Retinal pigment epithelial cell (primary cell): ENCODE data around the gene TSPAN5.
A peak's percentile ranks its signal among the peaks of the same experiment; 100 is the strongest.

ENCODE experiments used
- DNase-seq: peaks from one replicate; pipeline ENCODE4 v3.0.0-alpha.2; 2010; ENCODE audit warnings: low read depth
- H3K4me3 ChIP-seq: 2 replicates; pipeline ENCODE4 v1.5.1; 2011; ENCODE audit warnings: mild to moderate bottlenecking, low read length, control low read depth, moderate library complexity
- TF ChIP-seq, protein P1 (sequence below): conservative IDR thresholded peaks from 2 replicates; pipeline ENCODE4 v1.5.1; 2011; ENCODE audit warnings: low read depth, low read length, control low read depth, inconsistent platforms

The TSPAN5 gene

DNA sequence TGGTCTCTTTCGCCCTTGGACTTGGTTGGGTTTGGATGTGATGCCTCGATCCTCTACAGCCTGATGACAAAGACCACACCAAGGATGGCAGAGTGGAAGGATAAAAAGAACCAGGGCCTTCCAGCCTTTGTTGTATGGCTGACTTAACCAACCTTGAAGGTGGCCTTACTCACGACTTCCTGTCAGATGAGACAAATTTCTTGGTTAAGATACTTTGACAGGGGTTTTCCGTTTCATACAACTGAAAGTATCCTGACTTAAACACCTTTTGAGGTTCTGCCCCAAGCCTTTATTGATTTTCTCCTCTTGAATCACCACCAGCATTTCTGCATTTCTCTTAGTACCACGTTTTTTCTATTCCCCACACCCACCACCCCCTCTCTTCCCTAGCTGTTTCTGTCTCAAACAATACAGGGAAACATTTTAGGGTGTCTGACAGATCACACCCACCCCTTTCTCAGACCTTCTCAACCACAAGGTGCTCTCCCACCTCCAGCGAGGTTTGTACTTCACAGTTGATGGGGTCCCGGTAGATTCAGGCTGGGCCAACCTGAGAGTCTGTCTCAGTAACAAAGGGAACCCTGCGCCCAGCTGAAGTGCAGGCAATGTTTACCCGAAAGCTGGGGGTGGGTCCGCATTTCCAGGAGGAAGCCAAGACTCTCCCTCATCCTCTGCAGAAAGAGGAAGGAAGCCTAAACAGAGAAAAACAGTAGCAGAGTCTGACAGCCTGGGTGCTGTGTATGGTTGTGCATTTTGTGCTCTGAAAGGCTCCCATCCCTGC lies 5.0 kb upstream of the TSPAN5 start:
- H3K4me3 ChIP-seq = no peak overlapping the region
- TF ChIP-seq, protein P1, sequence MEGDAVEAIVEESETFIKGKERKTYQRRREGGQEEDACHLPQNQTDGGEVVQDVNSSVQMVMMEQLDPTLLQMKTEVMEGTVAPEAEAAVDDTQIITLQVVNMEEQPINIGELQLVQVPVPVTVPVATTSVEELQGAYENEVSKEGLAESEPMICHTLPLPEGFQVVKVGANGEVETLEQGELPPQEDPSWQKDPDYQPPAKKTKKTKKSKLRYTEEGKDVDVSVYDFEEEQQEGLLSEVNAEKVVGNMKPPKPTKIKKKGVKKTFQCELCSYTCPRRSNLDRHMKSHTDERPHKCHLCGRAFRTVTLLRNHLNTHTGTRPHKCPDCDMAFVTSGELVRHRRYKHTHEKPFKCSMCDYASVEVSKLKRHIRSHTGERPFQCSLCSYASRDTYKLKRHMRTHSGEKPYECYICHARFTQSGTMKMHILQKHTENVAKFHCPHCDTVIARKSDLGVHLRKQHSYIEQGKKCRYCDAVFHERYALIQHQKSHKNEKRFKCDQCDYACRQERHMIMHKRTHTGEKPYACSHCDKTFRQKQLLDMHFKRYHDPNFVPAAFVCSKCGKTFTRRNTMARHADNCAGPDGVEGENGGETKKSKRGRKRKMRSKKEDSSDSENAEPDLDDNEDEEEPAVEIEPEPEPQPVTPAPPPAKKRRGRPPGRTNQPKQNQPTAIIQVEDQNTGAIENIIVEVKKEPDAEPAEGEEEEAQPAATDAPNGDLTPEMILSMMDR = no peak
- DNase-seq = no peak

DNA sequence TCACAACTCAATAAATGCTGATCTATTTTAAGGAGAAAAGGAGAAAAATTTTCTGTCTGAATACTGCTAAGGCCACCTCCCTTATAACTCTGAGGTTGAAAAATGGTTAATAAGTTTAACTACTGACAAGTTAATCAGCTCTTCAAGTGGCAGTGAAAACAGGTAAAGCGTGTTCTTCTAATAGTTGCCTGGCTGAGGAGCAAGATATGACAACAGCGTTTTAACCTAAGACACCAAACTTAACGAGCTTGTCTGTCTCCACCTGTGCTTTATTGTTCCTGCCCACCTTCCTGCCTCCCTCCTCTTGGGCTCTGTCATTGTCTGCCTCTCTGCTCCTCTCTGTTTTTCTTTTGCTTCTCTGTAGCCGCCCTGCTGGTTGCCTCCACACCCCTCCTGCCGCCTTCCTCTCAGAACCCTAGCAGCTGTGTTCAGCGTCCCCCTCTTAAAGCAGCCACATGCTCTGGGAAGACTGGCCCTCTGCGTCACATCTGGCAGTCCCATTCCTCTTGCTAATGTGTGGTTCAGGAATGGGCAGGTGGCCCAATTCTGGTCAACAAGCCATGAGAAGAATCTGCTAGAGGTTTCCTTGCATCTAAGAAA lies 4.3 kb upstream of the TSPAN5 start:
- DNase-seq = no peak
- no peak overlapping the region for H3K4me3 ChIP-seq
- TF ChIP-seq, protein P1 = no peak

DNA sequence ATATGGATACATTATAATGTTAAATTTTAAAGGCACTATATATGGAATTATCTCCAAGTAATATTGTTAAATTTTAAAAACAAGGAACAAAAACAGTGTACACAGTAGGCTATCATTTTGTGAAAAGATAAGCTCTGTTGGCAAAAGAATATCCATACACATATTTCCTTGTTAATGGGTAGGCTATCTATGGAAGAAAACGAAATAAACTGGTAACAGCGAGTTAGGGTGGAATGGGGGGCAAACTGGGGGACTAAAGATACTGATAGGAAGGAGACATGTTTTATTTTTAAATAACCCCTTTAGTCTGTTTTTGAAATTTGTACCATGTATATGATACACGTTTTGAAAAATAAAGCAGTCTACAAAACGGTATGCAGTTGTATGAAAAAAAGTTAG lies 3.6 kb upstream of the TSPAN5 start:
- TF ChIP-seq, protein P1 = no peak
- H3K4me3 ChIP-seq = no peak overlapping the region
- no peak for DNase-seq

DNA sequence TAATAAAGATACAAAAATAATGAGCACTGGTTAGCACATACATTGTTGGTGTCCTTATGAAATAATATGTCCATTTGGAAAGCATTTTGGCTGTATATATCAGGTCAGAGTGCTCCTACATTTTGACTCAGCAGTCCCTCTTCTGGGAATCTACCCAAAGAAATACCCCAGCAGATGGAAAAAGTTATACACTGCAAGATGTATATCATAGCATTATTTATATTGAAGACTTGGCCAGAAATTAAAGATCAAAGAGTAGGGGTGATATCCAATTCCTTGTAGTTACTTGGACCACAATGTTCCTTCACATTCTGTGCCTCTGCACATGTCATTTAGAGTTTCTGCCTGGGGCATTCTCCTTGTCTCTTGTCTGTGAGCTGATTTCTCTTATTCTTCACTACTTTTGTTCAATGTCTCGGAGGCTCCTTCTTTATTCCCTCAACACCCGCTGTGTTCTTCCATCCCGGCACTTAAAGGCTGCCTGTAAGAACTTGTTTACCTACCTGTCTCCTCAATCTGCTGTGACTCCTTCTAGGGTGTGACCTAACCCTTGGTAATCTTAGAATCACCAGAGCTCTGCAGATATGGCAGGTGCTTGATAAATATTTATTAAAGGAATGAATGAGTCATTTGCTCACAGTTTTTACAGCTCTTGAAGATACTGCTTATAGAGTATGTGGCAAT lies 3.1 kb upstream of the TSPAN5 start:
- H3K4me3 ChIP-seq = no peak overlapping the region
- no peak for DNase-seq
- TF ChIP-seq, protein P1 = no peak

DNA sequence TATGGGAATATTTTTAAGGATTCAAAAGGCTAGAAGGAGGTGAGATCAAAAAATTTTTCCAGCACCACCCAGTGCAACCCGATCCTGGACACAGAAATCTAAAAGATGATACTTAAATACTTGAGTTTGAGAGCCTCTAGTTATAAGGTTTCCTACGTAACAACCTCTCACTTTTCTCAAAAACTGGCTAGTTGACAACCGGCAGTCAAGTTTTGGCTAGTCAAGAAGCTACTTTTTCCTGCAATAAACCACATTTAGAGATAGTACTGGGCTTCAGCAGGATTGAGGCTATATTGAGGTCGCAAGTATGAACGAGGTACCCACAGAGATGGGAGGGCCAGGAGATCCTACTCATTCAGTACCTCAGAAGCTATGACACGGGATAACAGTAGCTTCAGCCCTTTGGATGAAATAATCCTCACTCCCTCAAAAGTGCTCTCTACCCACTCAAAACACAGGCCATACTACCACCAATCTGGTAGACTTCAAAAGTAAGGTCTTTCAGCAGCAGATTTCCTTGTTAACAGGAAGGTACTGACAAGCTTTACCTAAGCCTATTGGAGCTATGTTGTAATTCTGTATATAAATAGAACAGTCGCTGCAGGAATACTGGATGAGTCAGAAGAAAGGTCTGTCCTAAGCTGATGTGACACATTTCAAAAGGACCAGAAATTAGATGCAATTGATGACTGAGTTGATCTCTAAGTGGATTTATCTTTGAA lies 1.5 kb upstream of the TSPAN5 start:
- DNase-seq = peak; percentile 60
- peak overlapping the region; percentile 72 for H3K4me3 ChIP-seq
- TF ChIP-seq, protein P1 = no peak

DNA sequence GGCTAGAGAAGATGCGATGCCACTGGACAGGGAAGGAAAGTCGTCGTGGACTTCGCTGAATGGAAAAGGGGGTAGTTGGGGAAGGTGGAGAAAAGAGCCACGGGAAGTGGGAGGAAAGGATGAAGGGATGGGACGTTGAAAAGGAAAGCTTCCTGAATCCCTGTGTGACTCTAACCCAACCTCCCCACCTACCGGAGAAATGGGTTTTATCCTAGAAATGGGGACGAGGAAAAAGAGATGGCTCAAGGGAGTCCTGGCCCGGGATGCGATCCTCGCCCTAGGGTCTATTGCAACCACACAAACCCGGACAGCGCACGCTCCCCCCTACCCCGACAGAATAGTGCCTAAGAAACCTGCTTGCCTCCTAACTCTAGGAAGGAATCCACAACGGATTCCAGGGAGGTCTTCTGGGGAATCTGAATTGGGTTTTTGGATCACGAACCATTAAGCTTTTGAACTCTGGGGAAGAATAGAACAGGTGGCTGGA lies 738 bp upstream of the TSPAN5 start:
- DNase-seq = no peak
- H3K4me3 ChIP-seq = peak overlapping the region; percentile 72
- TF ChIP-seq, protein P1 = no peak
